ENCODE measurements around the gene SECISBP2. TPM values are rescaled to one million over a fixed set of nuclear protein-coding genes. Genes with fewer than 3 reads are reported as not detected.

Gene SECISBP2
- total and polyA plus RNA-seq, 3 donors from 2014 or later, result 127 to 176 (median 145) TPM

DNA sequence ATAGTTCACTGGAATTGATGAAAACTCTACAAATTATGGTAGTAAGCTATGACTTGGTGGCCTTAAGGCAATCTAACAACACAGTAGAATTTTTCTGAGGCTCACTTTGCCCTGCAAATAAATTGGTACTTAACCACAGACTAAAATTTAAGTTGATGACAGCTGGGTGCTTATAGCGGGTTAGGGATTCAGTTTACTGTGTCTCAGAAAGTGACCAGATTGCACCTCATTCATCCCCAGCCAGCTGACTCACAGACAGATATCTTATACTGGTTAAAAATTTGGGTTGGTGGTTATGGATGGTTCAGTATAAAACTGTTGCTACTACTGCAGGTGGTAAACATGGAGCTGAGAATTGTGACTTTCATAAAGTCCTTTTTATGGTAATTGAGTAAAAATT, 4.5 kb upstream of the SECISBP2 start:
- Histone ChIP-seq H3K9me3 (no peaks in the 10 kb centered on the region), H3K4me3 (no peak overlapping the region), H3K27ac (no peak overlapping the region), H3K27me3 (no peaks in the 10 kb centered on the region), H3K4me1 (peaks cover 6% of the 10 kb centered on the region), H3K36me3 (ENCODE audit: low read depth, missing control alignments) (no peaks in the 10 kb centered on the region)
- intact Hi-C loops (cut with DNase I; ENCODE audit: low total_unique reads), result no loop called here
- TF ChIP-seq CTCF (IDR thresholded peaks at IDR 0.05) (no peak), POLR2A (IDR thresholded peaks at IDR 0.05) (no peak)
- DNase-seq, result no peak
- 74 to 79% methylated on average over 1 of the region's 1 CpG for WGBS, 2 donors

DNA sequence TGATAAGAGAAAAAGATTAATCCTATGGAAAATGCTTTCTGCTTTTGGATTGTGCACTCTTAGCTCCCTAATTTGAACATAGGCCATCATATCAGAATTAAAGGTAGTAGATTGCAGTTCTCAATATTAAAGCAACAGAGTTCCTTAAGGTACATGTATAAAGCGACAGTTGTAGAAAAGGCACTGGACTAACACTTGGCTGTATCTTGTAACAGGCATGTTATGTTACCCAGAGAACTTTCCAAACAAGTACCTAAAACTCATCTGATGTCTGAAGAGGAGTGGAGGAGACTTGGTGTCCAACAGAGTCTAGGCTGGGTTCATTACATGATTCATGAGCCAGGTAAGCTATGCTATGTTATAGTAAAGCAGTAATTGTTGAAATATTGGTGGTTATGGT, 3.3 kb upstream of the SECISBP2 start:
- 89 to 94% methylated on average over 1 of the region's 1 CpG for WGBS, 2 donors
- DNase-seq, result no peak

DNA sequence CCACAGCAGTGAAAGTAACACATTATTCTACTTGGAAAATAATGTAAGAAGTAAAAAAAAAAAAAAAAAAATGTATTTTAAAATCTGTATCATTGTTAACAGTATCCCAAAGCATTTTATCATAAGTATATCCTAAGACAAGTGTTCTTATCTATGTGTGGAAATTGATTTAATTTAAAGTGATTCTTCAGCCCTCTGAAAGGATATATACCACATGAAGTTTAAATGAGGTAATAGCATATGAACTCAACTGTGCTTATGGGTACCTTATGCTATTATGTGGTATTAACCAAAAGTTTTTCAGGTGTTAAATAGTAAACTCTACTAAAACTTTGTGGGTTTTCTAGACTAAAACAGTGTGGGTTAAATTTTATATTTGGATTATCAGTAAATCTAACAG, 2.8 kb upstream of the SECISBP2 start:
- no peaks in the 10 kb centered on the region for H3K36me3 ChIP-seq (ENCODE audit: low read depth, missing control alignments)
- no peaks in the 10 kb centered on the region for H3K27me3 ChIP-seq
- intact Hi-C loops (cut with DNase I; ENCODE audit: low total_unique reads), result no loop called here
- peaks cover 14% of the 10 kb centered on the region for H3K4me1 ChIP-seq
- H3K27ac ChIP-seq, result no peak overlapping the region
- DNase-seq, result no peak
- H3K9me3 ChIP-seq, result no peaks in the 10 kb centered on the region
- no peak for TF ChIP-seq CTCF (IDR thresholded peaks at IDR 0.05)
- no peak for TF ChIP-seq POLR2A (IDR thresholded peaks at IDR 0.05)
- H3K4me3 ChIP-seq, result no peak overlapping the region

More for the DNA sequence above, 3.3 kb upstream of the SECISBP2 start:
- intact Hi-C loops (cut with DNase I; ENCODE audit: low total_unique reads), result no loop called here
- H3K27ac ChIP-seq, result no peak overlapping the region
- H3K4me1 ChIP-seq, result peaks cover 13% of the 10 kb centered on the region
- TF ChIP-seq POLR2A (IDR thresholded peaks at IDR 0.05) (no peak), CTCF (IDR thresholded peaks at IDR 0.05) (no peak)
- H3K36me3 ChIP-seq (ENCODE audit: low read depth, missing control alignments), result no peaks in the 10 kb centered on the region
- H3K9me3 ChIP-seq, result no peaks in the 10 kb centered on the region
- no peaks in the 10 kb centered on the region for H3K27me3 ChIP-seq
- no peak overlapping the region for H3K4me3 ChIP-seq

DNA sequence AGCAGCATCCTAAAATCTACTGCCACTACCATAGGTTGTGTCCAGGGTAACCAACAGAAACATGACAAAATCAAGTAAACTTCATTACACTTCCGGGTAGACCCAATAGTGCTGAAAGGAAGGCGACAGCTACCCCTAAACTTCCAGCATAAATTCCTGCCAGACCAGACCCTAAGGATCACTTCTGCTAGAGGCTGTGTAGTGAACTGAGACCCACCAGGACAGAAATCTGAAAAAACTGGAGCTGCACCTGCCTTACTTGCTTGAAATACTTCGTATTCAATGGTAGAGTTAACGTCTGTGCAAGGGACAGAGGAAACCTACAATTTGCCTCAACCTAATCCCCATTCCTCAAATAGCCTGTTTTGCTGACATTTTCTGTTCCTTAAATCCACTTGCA, 1.0 kb upstream of the SECISBP2 start:
- Histone ChIP-seq H3K4me3 (no peak overlapping the region), H3K9me3 (no peaks in the 10 kb centered on the region), H3K27me3 (no peaks in the 10 kb centered on the region), H3K36me3 (ENCODE audit: low read depth, missing control alignments) (no peaks in the 10 kb centered on the region), H3K27ac (peak overlapping the region; percentile 98 to 99), H3K4me1 (peaks cover 14% of the 10 kb centered on the region)
- DNase-seq, result no peak
- no peak for TF ChIP-seq CTCF (IDR thresholded peaks at IDR 0.05)
- no peak for TF ChIP-seq POLR2A (IDR thresholded peaks at IDR 0.05)
- WGBS, 2 donors, result 75 to 81% methylated on average over 4 of the region's 4 CpGs
- intact Hi-C loops (cut with DNase I; ENCODE audit: low total_unique reads), result no loop called here

DNA sequence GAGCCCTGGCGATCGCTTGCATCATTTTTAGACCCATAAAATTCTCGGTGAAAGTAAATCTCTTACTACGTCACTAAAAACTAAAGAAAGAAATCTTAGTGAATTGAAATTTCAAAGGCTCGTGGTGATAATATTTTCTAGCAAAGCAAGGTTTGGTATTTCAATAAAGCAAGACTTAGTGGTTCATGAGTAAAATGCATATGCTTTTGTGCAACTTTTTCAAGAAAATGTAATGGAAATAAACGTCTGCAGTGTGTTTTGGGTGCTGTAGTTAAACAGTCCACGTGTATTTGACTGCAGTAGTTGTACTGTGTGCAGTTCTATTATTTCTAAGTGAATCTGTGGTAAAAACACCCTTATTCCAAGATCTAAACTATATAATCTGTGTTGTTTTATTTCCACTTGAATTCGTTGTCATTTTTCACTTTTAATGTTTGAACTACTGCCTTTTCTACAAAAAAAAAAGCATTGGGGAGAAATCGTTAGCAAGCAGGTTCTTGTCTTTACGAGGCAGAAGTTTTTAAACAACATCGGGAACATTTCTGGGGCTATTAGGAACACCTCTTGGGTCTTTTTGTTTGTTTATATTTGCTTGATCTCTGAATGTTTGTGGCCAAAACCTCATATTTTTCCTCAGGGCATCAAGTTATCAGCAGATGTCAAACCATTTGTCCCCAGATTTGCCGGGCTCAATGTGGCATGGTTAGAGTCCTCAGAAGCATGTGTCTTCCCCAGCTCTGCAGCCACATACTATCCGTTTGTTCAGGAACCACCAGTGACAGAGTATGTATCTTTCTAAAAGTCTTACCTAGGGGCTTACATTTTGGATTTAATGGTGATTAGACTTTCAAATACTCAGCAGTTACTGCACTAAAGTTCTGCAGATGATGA, 960 bp downstream of the SECISBP2 start:
- 0 to 2% methylated on average over 13 of the region's 13 CpGs for WGBS, 2 donors
- Histone ChIP-seq H3K27ac (peak overlapping the region; percentile 98 to 99), H3K9me3 (no peaks in the 10 kb centered on the region), H3K4me3 (peak overlapping the region; percentile 71 to 80), H3K4me1 (peaks cover 14% of the 10 kb centered on the region), H3K36me3 (ENCODE audit: low read depth, missing control alignments) (no peaks in the 10 kb centered on the region), H3K27me3 (no peaks in the 10 kb centered on the region)
- no peak for DNase-seq
- intact Hi-C loops (cut with DNase I; ENCODE audit: low total_unique reads), result no loop called here
- no peak for TF ChIP-seq POLR2A (IDR thresholded peaks at IDR 0.05)
- TF ChIP-seq CTCF (IDR thresholded peaks at IDR 0.05), result peak in 1 of 3 experiments; percentile 57
